NB4 (cell line): Measurements from ENCODE around the gene EPHA4.

Experiments
- DNase-seq: peaks from one replicate; pipeline ENCODE4 v3.0.0; 2010; ENCODE audit warnings: low read depth
- H3K4me3 ChIP-seq: one replicate; pipeline ENCODE4 v1.5.1; 2011; ENCODE audit warnings: mild to moderate bottlenecking, low read depth, low read length, moderate library complexity
- CTCF ChIP-seq: IDR thresholded peaks from one replicate; pipeline ENCODE4 v1.5.1; 2012; ENCODE audit warnings: low read depth, low read length
- MYC ChIP-seq: IDR thresholded peaks from 2 replicates; pipeline ENCODE4 v1.6.1; 2011; ENCODE audit warnings: low read depth, low read length
- POLR2A ChIP-seq: IDR thresholded peaks from 2 replicates; pipeline ENCODE4 v1.6.1; 2011; ENCODE audit warnings: mild to moderate bottlenecking; ENCODE audit not compliant: insufficient read length; ENCODE audit errors: extremely low read depth
- TF ChIP-seq, protein P1 (sequence below): IDR thresholded peaks from 2 replicates; pipeline ENCODE4 v1.6.1; 2011; ENCODE audit warnings: low read depth, low read length

The EPHA4 gene

DNA sequence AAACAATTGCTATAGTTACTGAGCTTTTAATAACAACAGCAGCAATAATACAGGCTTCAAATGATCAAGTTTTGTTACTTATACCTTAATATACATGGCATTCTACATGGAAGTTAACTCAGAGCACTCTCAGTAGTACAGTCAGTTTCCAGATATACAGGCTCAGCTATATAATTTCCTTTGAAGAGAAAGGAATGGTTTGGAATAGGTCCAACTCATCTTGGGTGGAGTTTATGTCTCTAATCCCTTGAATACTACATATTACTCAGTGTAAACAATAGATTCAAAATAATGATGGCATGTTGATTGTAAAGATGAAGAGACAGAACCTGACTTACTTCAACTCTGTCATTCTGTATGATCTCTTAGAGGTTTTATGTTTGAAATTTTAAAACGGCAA is 174.9 kb downstream of the EPHA4 start:
- DNase-seq = no peak
- no peak overlapping the region for H3K4me3 ChIP-seq
- TF ChIP-seq, protein P1, sequence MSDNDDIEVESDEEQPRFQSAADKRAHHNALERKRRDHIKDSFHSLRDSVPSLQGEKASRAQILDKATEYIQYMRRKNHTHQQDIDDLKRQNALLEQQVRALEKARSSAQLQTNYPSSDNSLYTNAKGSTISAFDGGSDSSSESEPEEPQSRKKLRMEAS = no peak
- TF ChIP-seq POLR2A (no peak), CTCF (no peak), MYC (no peak)

DNA sequence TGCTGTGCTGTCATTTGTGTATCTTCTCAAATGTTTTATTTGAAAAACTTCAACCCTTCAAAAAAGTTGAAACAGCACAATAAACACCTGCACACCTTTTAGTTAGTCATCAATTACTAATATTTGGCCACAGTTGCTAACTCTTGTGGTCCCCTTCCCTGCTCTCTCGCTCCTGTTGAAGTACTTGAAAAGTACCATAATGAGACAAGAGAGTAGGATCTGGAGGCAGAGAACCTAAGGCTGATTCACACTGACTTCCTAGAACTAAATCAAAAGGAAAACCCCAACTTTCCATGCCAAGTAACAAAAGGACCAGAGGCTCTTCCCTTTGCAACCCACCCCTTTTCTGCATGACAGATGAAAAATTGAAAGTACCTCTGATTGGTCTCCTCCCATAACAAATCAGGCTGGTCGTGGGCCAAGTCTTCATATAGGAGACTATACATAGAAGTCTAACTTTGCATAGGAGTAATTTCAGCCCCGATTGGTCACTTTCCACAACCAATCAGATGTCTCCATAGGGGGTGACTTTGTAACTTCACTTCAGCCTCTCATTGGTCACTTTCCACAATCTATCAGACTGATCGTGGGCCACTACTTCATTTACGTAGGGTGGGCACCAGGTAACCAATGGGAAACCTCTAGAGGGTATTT is 179.7 kb downstream of the EPHA4 start:
- DNase-seq = no peak
- TF ChIP-seq CTCF (no peak), MYC (no peak), POLR2A (no peak)
- TF ChIP-seq, protein P1 = no peak

DNA sequence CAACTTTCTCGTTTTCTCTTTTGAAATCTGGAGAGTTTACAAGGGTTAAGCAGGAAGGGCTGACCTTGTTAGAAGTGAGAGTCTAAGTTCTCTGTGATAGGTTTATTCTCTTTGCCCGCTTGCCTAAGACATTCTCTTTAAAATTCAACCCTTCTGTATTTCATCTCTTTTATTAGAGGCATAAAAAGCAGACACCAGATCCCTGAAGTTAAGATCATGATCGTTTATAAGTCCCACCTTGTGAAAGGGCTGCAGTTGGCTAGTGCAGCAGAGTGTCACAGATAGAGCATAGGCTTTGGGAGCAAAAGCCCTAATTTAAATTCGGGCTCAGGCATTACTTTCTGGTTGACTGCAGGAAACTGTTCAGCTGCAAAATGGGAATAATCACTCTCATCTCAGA is 181.2 kb downstream of the EPHA4 start:
- TF ChIP-seq POLR2A = no peak
- no peak for TF ChIP-seq MYC
- TF ChIP-seq, protein P1 = no peak
- TF ChIP-seq CTCF = no peak
- DNase-seq = no peak
- H3K4me3 ChIP-seq = no peak overlapping the region

More for the DNA sequence above, 179.7 kb downstream of the EPHA4 start:
- H3K4me3 ChIP-seq = no peak overlapping the region

GRCh38 chr2:221389904-221390303 is 182.2 kb downstream of the EPHA4 start:
- H3K4me3 ChIP-seq = no peak overlapping the region
- no peak for DNase-seq
- no peak for TF ChIP-seq CTCF
- no peak for TF ChIP-seq MYC
- TF ChIP-seq POLR2A = no peak
- TF ChIP-seq, protein P1 = no peak

GRCh38 chr2:221389421-221389820 is 182.7 kb downstream of the EPHA4 start:
- DNase-seq = no peak
- TF ChIP-seq, protein P1 = no peak
- TF ChIP-seq CTCF (no peak), POLR2A (no peak), MYC (no peak)
- no peak overlapping the region for H3K4me3 ChIP-seq
